Brain microvascular endothelial cell (primary cell): ENCODE results near the gene RTRAF.

Experiments used
- DNase-seq: peaks from one replicate; pipeline ENCODE4 v3.0.0-alpha.2; 2020
- H3K27ac ChIP-seq: fragments of 250-450 bp; sonication (Bioruptor Pico); 2 replicates; pipeline ENCODE4 v1.5.1; 2020; ENCODE audit warnings: mild to moderate bottlenecking, moderate library complexity
- H3K27me3 ChIP-seq: fragments of 250-450 bp; sonication (Bioruptor Pico); replicated peaks from 2 replicates; pipeline ENCODE4 v1.5.1; 2020; ENCODE audit warnings: mild to moderate bottlenecking
- H3K36me3 ChIP-seq: fragments of 250-450 bp; sonication (Bioruptor Pico); replicated peaks from 2 replicates; pipeline ENCODE4 v1.5.1; 2020; ENCODE audit warnings: mild to moderate bottlenecking
- H3K4me3 ChIP-seq: 2 replicates; pipeline ENCODE4 v1.5.1; 2011; ENCODE audit warnings: low read depth, mild to moderate bottlenecking, control low read depth, low read length, moderate library complexity
- CTCF ChIP-seq: IDR thresholded peaks from 2 replicates; pipeline ENCODE4 v1.5.1; 2011; ENCODE audit warnings: low read depth, mild to moderate bottlenecking, moderate library complexity, low read length, control low read depth, inconsistent platforms; ENCODE audit errors: missing control alignments
- in situ Hi-C: cut with HindIII; loops from 2 replicates; pipeline ENCODE4 v1.10.0; 2017; ENCODE audit warnings: low sequenced_read_pairs, low pct_ligation_motif_present

Gene RTRAF

GRCh38 chr14:52021957-52022600 is 32.7 kb downstream of the RTRAF start:
- no peak for TF ChIP-seq CTCF
- in situ Hi-C loops: no loop called here
- Histone ChIP-seq H3K27ac (no peak overlapping the region), H3K36me3 (peaks cover 34% of the 10 kb centered on the region), H3K4me3 (no peak overlapping the region), H3K27me3 (no peaks in the 10 kb centered on the region)
- no peak for DNase-seq

- Histone ChIP-seq H3K36me3 (peaks cover 35% of the 10 kb centered on the region), H3K27me3 (no peaks in the 10 kb centered on the region), H3K4me3 (no peak overlapping the region), H3K27ac (peak overlapping the region; percentile 89)
- in situ Hi-C loops: no loop called here
- no peak for TF ChIP-seq CTCF
- DNase-seq: peak; percentile 70
Measured at GRCh38 chr14:52023518-52023917, 34.2 kb downstream of the RTRAF start.

GRCh38 chr14:52025310-52025709 is 36.0 kb downstream of the RTRAF start:
- no peak overlapping the region for H3K4me3 ChIP-seq
- peak overlapping the region; percentile 89 for H3K27ac ChIP-seq
- TF ChIP-seq CTCF: no peak
- no peaks in the 10 kb centered on the region for H3K27me3 ChIP-seq
- in situ Hi-C loops: no loop called here
- peak; percentile 86 for DNase-seq
- peaks cover 24% of the 10 kb centered on the region for H3K36me3 ChIP-seq

- Histone ChIP-seq H3K4me3 (no peak overlapping the region), H3K27ac (peak overlapping the region; percentile 89), H3K27me3 (no peaks in the 10 kb centered on the region), H3K36me3 (peaks cover 27% of the 10 kb centered on the region)
- DNase-seq: no peak
- in situ Hi-C loops: no loop called here
- TF ChIP-seq CTCF: no peak
Measured at GRCh38 chr14:52026017-52026660, 36.8 kb downstream of the RTRAF start.

GRCh38 chr14:52026901-52027300 is 37.6 kb downstream of the RTRAF start:
- peaks cover 25% of the 10 kb centered on the region for H3K36me3 ChIP-seq
- H3K4me3 ChIP-seq: no peak overlapping the region
- H3K27me3 ChIP-seq: no peaks in the 10 kb centered on the region
- no peak for DNase-seq
- H3K27ac ChIP-seq: no peak overlapping the region
- in situ Hi-C loops: no loop called here
- TF ChIP-seq CTCF: no peak

GRCh38 chr14:52029881-52030280 is 40.5 kb downstream of the RTRAF start:
- peak overlapping the region; percentile 27 for H3K27ac ChIP-seq
- in situ Hi-C loops: no loop called here

More at GRCh38 chr14:52029881-52030280, 40.5 kb downstream of the RTRAF start:
- TF ChIP-seq CTCF: no peak
- peaks cover 28% of the 10 kb centered on the region for H3K36me3 ChIP-seq
- no peak for DNase-seq
- H3K4me3 ChIP-seq: no peak overlapping the region
- H3K27me3 ChIP-seq: no peaks in the 10 kb centered on the region
